CD14-positive monocyte (primary cell): Measurements from ENCODE around the gene DNAJC12. TPM values are rescaled to one million over a fixed set of nuclear protein-coding genes. Genes with fewer than 3 reads are reported as not detected.

Source experiments
- DNase-seq, 3 donors: peaks; one replicate each; pipeline ENCODE4 v3.0.0-alpha.2; 2011 to 2022
- H2AFZ ChIP-seq: 2 replicates; pipeline ENCODE4 v1.6.0; 2012; ENCODE audit warnings: mild to moderate bottlenecking, low read depth, low read length, inconsistent platforms; ENCODE audit not compliant: insufficient read depth, poor library complexity, severe bottlenecking
- H3K27ac ChIP-seq, 2 donors: 1 replicate in 1 of 2; 2 replicates in 1 of 2; pipeline ENCODE4 v1.5.1; 2012 to 2013; ENCODE audit warnings: low read length in 2 of 2, control low read depth in 1 of 2, inconsistent platforms in 1 of 2, low read depth in 1 of 2, mild to moderate bottlenecking in 1 of 2
- H3K27me3 ChIP-seq, 2 donors: one replicate each; pipeline versions ENCODE4 v1.6.0 to v1.6.1; 2011 to 2013; ENCODE audit warnings: low read length in 2 of 2; ENCODE audit not compliant: control insufficient read depth in 2 of 2, insufficient read depth in 2 of 2
- H3K36me3 ChIP-seq, 2 donors: replicated peaks in 1 of 2; 1 replicate in 1 of 2; 2 replicates in 1 of 2; pipeline versions ENCODE4 v1.5.1 to v1.6.1; 2012 to 2013; ENCODE audit warnings: low read length in 2 of 2, control low read depth in 1 of 2, inconsistent platforms in 1 of 2, mild to moderate bottlenecking in 1 of 2; ENCODE audit not compliant: insufficient read depth in 2 of 2, control insufficient read depth in 1 of 2
- H3K4me1 ChIP-seq, 2 donors: 1 replicate in 1 of 2; 2 replicates in 1 of 2; pipeline versions ENCODE4 v1.5.1 to v1.6.1; 2012 to 2013; ENCODE audit warnings: low read length in 2 of 2, control low read depth in 1 of 2, inconsistent platforms in 1 of 2, mild to moderate bottlenecking in 1 of 2, moderate library complexity in 1 of 2; ENCODE audit not compliant: insufficient read depth in 2 of 2, control insufficient read depth in 1 of 2
- H3K4me2 ChIP-seq: replicated peaks from 2 replicates; pipeline ENCODE3; 2012; ENCODE audit warnings: low read length, moderate library complexity, mild to moderate bottlenecking; ENCODE audit not compliant: poor library complexity, severe bottlenecking; ENCODE audit errors: extremely low read depth
- H3K4me3 ChIP-seq, 3 experiments: fragments of 200-600 bp in 1 of 3; sonication (generic) in 1 of 3; replicated peaks in 1 of 3; 1 replicate in 2 of 3; 2 replicates in 1 of 3; pipeline ENCODE4 v1.5.1; 2011 to 2013; ENCODE audit warnings: low read length in 3 of 3, mild to moderate bottlenecking in 3 of 3, control low read depth in 2 of 3, low read depth in 2 of 3, inconsistent platforms in 1 of 3, moderate library complexity in 1 of 3
- H3K79me2 ChIP-seq: 2 replicates; pipeline ENCODE4 v1.6.0; 2012; ENCODE audit warnings: mild to moderate bottlenecking, control low read depth, inconsistent platforms, low read length, moderate library complexity; ENCODE audit not compliant: insufficient read depth
- H3K9ac ChIP-seq: 2 replicates; pipeline ENCODE4 v1.6.0; 2017; ENCODE audit warnings: low read length, mild to moderate bottlenecking; ENCODE audit not compliant: insufficient read depth, poor library complexity, severe bottlenecking
- H3K9me3 ChIP-seq, 2 donors: replicated peaks in 1 of 2; 1 replicate in 1 of 2; 2 replicates in 1 of 2; pipeline versions ENCODE4 v1.5.1 to v1.6.1; 2012 to 2013; ENCODE audit warnings: low read length in 2 of 2, control low read depth in 1 of 2; ENCODE audit not compliant: control insufficient read depth in 1 of 2, insufficient read depth in 1 of 2
- H4K20me1 ChIP-seq: 2 replicates; pipeline ENCODE4 v1.6.0; 2012; ENCODE audit warnings: mild to moderate bottlenecking, low read length, control low read depth, moderate library complexity; ENCODE audit not compliant: insufficient read depth
- H3K27ac Mint-ChIP-seq, 7 donors: one replicate each; pipeline ENCODE4 v1.8.0; 2020; ENCODE audit warnings: mild to moderate bottlenecking in 7 of 7, mixed read lengths in 7 of 7, moderate library complexity in 6 of 7, inconsistent platforms in 2 of 7
- H3K27me3 Mint-ChIP-seq, 3 donors: one replicate each; pipeline ENCODE4 v1.8.0; 2021 to 2022; ENCODE audit warnings: low read depth in 3 of 3, mild to moderate bottlenecking in 3 of 3, mixed read lengths in 3 of 3, moderate library complexity in 3 of 3, inconsistent platforms in 1 of 3
- H3K36me3 Mint-ChIP-seq, 2 donors: one replicate each; pipeline ENCODE4 v1.8.0; 2020; ENCODE audit warnings: mixed read lengths in 2 of 2, inconsistent platforms in 1 of 2, mild to moderate bottlenecking in 1 of 2
- H3K4me1 Mint-ChIP-seq: one replicate; pipeline ENCODE4 v1.8.0; 2020; ENCODE audit warnings: mild to moderate bottlenecking, mixed read lengths
- H3K4me3 Mint-ChIP-seq, 2 donors: one replicate each; pipeline ENCODE4 v1.8.0; 2020; ENCODE audit warnings: mild to moderate bottlenecking in 2 of 2, mixed read lengths in 2 of 2, moderate library complexity in 1 of 2
- H3K9me3 Mint-ChIP-seq, 7 donors: one replicate each; pipeline ENCODE4 v1.8.0; 2020 to 2022; ENCODE audit warnings: mixed read lengths in 7 of 7, mild to moderate bottlenecking in 6 of 7, moderate library complexity in 6 of 7, inconsistent platforms in 2 of 7
- CTCF ChIP-seq: fragments of 200-600 bp; IDR thresholded peaks from one replicate; pipeline ENCODE4 v1.8.0; 2022; ENCODE audit warnings: antibody characterized with exemption, mild to moderate bottlenecking
- WGBS: methylation state at CpG from one replicate; pipeline ENCODE4 v1.1.5; 2013; ENCODE audit warnings: missing lambda C conversion rate; ENCODE audit not compliant: insufficient coverage; 5-methylcytosine and 5-hydroxymethylcytosine counted together
- intact Hi-C, 2 donors: fragments of 100-400 bp; cut with micrococcal nuclease; formaldehyde crosslinking; loops; one replicate each; pipeline versions ENCODE4 v1.15.0 to v1.15.1; 2023
- polyA plus RNA-seq, 3 donors: library from polyadenylated mRNA; depleted of rRNA in 1 of 3; unstranded in 2 of 3; stranded (reverse) in 1 of 3; fragments of 300-500 nt in 2 of 3; fragments of >200 nt in 1 of 3; fragmentation: Illumina TruSeq in 2 of 3; gene quantifications; 1 replicate in 2 of 3; 2 replicates in 1 of 3; pipeline ENCODE4 v1.2.3, GENCODE V29; 2012 to 2021

The DNAJC12 gene
- polyA plus RNA-seq, 3 donors = not detected

GRCh38 chr10:67863094-67863493 lies 25.1 kb upstream of the DNAJC12 start:
- Histone ChIP-seq H3K79me2 (no peaks in the 10 kb centered on the region), H3K4me3 (no peak overlapping the region), H3K4me1 (peaks cover 14% of the 10 kb centered on the region in 2 donors), H3K9me3 (no peaks in the 10 kb centered on the region), H4K20me1 (no peaks in the 10 kb centered on the region), H3K27me3 (no peaks in the 10 kb centered on the region), H3K36me3 (no peaks in the 10 kb centered on the region), H3K4me2 (no peak overlapping the region), H3K9ac (no peak overlapping the region), H2AFZ (peak overlapping the region; percentile 42), H3K27ac (no peak overlapping the region)
- Mint-ChIP-seq H3K27me3 (peaks cover 0 to 1% (median 0%) of the 10 kb centered on the region in 3 donors), H3K27ac (peak overlapping the region in 1 of 7 donors; percentile 20), H3K4me1 (peaks cover 16% of the 10 kb centered on the region), H3K36me3 (no peaks in the 10 kb centered on the region), H3K9me3 (no peaks in the 10 kb centered on the region), H3K4me3 (no peak overlapping the region)
- no peak for TF ChIP-seq CTCF
- DNase-seq = no peak
- intact Hi-C loops = no loop called here
- whole genome bisulfite sequencing = 54% methylated on average over 1 of the region's 2 CpGs

GRCh38 chr10:67861750-67862432 lies 23.9 kb upstream of the DNAJC12 start:
- DNase-seq = no peak
- Histone ChIP-seq H3K27ac (no peak overlapping the region), H3K4me3 (no peak overlapping the region), H3K4me1 (peaks cover 14% of the 10 kb centered on the region in 2 donors), H3K4me2 (no peak overlapping the region), H3K27me3 (no peaks in the 10 kb centered on the region), H3K9ac (no peak overlapping the region), H3K36me3 (no peaks in the 10 kb centered on the region), H2AFZ (no peak overlapping the region), H3K79me2 (no peaks in the 10 kb centered on the region), H3K9me3 (no peaks in the 10 kb centered on the region), H4K20me1 (no peaks in the 10 kb centered on the region)
- 80% methylated on average over 1 of the region's 4 CpGs for WGBS
- H3K27me3 Mint-ChIP-seq = peaks cover 0 to 4% (median 0%) of the 10 kb centered on the region in 3 donors
- intact Hi-C loops = no loop called here
- H3K36me3 Mint-ChIP-seq = no peaks in the 10 kb centered on the region
- no peak for TF ChIP-seq CTCF
- H3K4me3 Mint-ChIP-seq = no peak overlapping the region
- no peak overlapping the region for H3K27ac Mint-ChIP-seq
- H3K9me3 Mint-ChIP-seq = no peaks in the 10 kb centered on the region
- H3K4me1 Mint-ChIP-seq = peaks cover 16% of the 10 kb centered on the region
